Fibroblast of villous mesenchyme (primary cell): ENCODE results near the gene MALT1. TPM values are rescaled to one million over a fixed set of nuclear protein-coding genes. Genes with fewer than 3 reads are reported as not detected.

Experiments
- DNase-seq: peaks from one replicate; pipeline ENCODE4 v3.0.0-alpha.2; 2010; ENCODE audit warnings: low read depth
- H3K4me3 ChIP-seq: 2 replicates; pipeline ENCODE4 v1.5.1; 2011; ENCODE audit warnings: low read depth, mild to moderate bottlenecking, low read length
- CTCF ChIP-seq: IDR thresholded peaks from 2 replicates; pipeline ENCODE4 v1.5.1; 2012; ENCODE audit warnings: low read depth, mild to moderate bottlenecking, low read length; ENCODE audit not compliant: insufficient read depth
- total RNA-seq: library from RNA; depleted of rRNA; stranded (reverse); fragments of >200 nt; gene quantifications from 2 replicates; pipeline ENCODE4 v1.2.3, GENCODE V29; 2012

MALT1 gene
- total RNA-seq: 32.9 and 85.1 TPM in 2 replicates

GRCh38 chr18:58671111-58671631 is at the start of gene MALT1:
Gene MALT1 (plus strand): TSS chr18:58671465. CDS start chr18:58671644, 179 bp downstream.
- H3K4me3 ChIP-seq: peak within 1 kb of the TSS; percentile 86
- DNase-seq: peak; percentile 91
- no peak for TF ChIP-seq CTCF

GRCh38 chr18:58624011-58624410 is 47.3 kb upstream of the MALT1 start:
- no peak overlapping the region for H3K4me3 ChIP-seq
- TF ChIP-seq CTCF: no peak
- peak; percentile 62 for DNase-seq

- TF ChIP-seq CTCF: no peak
- DNase-seq: no peak
- no peak overlapping the region for H3K4me3 ChIP-seq
Observed at GRCh38 chr18:58625839-58626238, 45.4 kb upstream of the MALT1 start.

- no peak for TF ChIP-seq CTCF
- H3K4me3 ChIP-seq: no peak overlapping the region
- DNase-seq: no peak
Observed at GRCh38 chr18:58630071-58630470, 41.2 kb upstream of the MALT1 start.

GRCh38 chr18:58631301-58631700 is 40.0 kb upstream of the MALT1 start:
- no peak for DNase-seq
- H3K4me3 ChIP-seq: no peak overlapping the region
- TF ChIP-seq CTCF: no peak

GRCh38 chr18:58632552-58632951 is 38.7 kb upstream of the MALT1 start:
- H3K4me3 ChIP-seq: no peak overlapping the region
- no peak for DNase-seq
- TF ChIP-seq CTCF: no peak

GRCh38 chr18:58633874-58634273 is 37.4 kb upstream of the MALT1 start:
- DNase-seq: no peak
- no peak overlapping the region for H3K4me3 ChIP-seq
- TF ChIP-seq CTCF: no peak
